OCI-LY7 (cell line): ENCODE results near the gene GLB1L. TPM values are rescaled to one million over a fixed set of nuclear protein-coding genes. Genes with fewer than 3 reads are reported as not detected.

ENCODE experiments used
- BruUV-seq: library from RNA; stranded (reverse); fragments of 400-500 nt; replicated peaks from 2 replicates; lab custom pipeline; 2021; lab: Mats Ljungman, UMichigan
- CTCF ChIA-PET: fragments of 300-600 bp; sonication (Branson Sonifier 250); formaldehyde crosslinking; loops from one replicate; lab custom pipeline; 2022; ENCODE audit warnings: antibody characterized with exemption; ENCODE audit not compliant: unreplicated experiment; lab: Charles Lee
- POLR2A ChIA-PET: fragments of 300-600 bp; sonication (Branson Sonifier 250); formaldehyde crosslinking; loops from one replicate; lab custom pipeline; 2022; ENCODE audit warnings: antibody characterized with exemption; lab: Charles Lee
- DNase-seq: peaks from one replicate; pipeline ENCODE4 v3.0.0-alpha.2; 2015; ENCODE audit warnings: low spot score
- H2AFZ ChIP-seq: fragments of 200-600 bp; sonication (generic), shearing (Covaris generic); 2 replicates; pipeline ENCODE4 v1.6.1; 2014; ENCODE audit warnings: mild to moderate bottlenecking, antibody characterized with exemption, low read length, moderate library complexity
- H3K27ac ChIP-seq: fragments of 200-600 bp; sonication (generic); 2 replicates; pipeline ENCODE4 v1.5.1; 2014; ENCODE audit warnings: mixed run types, low read depth, mild to moderate bottlenecking, moderate library complexity, low read length, inconsistent platforms; ENCODE audit not compliant: poor library complexity, severe bottlenecking
- H3K36me3 ChIP-seq: fragments of 200-600 bp; sonication (generic); 2 replicates; pipeline ENCODE4 v1.6.1; 2014; ENCODE audit warnings: mild to moderate bottlenecking, antibody characterized with exemption, low read length, moderate library complexity, mixed read lengths; ENCODE audit not compliant: insufficient read depth
- H3K4me1 ChIP-seq: fragments of 200-600 bp; sonication (generic); 2 replicates; pipeline ENCODE4 v1.5.1; 2014; ENCODE audit warnings: mild to moderate bottlenecking, low read length; ENCODE audit not compliant: insufficient read depth, poor library complexity, severe bottlenecking
- H3K4me2 ChIP-seq: fragments of 200-600 bp; sonication (generic); 2 replicates; pipeline ENCODE4 v1.6.1; 2014; ENCODE audit warnings: mild to moderate bottlenecking, low read length
- H3K4me3 ChIP-seq: fragments of 200-600 bp; sonication (generic); 2 replicates; pipeline ENCODE4 v1.5.1; 2014; ENCODE audit warnings: mild to moderate bottlenecking, low read depth, low read length; ENCODE audit not compliant: poor library complexity, severe bottlenecking
- H3K79me2 ChIP-seq: fragments of 200-600 bp; sonication (generic); 2 replicates; pipeline ENCODE4 v1.6.1; 2016; ENCODE audit warnings: low read depth, mild to moderate bottlenecking, low read length, moderate library complexity, mixed read lengths; ENCODE audit not compliant: insufficient read depth
- H3K9me2 ChIP-seq: fragments of 200-600 bp; sonication (generic); 2 replicates; pipeline ENCODE4 v1.6.1; 2016; ENCODE audit warnings: mild to moderate bottlenecking, low read length, mixed read lengths; ENCODE audit not compliant: insufficient read depth
- H3K9me3 ChIP-seq: fragments of 200-600 bp; sonication (generic); 2 replicates; pipeline ENCODE4 v1.6.1; 2014; ENCODE audit warnings: mild to moderate bottlenecking, mixed run types, low read length, mixed read lengths
- H4K20me1 ChIP-seq: fragments of 200-600 bp; sonication (generic); 2 replicates; pipeline ENCODE4 v1.6.1; 2014; ENCODE audit warnings: mild to moderate bottlenecking, antibody characterized with exemption, low read length, moderate library complexity, mixed read lengths; ENCODE audit not compliant: insufficient read depth
- EZH2phosphoT487 ChIP-seq: fragments of 200-600 bp; sonication (generic); IDR thresholded peaks from 2 replicates; pipeline ENCODE4 v1.6.1; 2018; ENCODE audit warnings: low read depth, borderline replicate concordance, mild to moderate bottlenecking, mixed run types, antibody characterized with exemption, low read length, moderate library complexity, mixed read lengths
- intact Hi-C: fragments of 100-400 bp; cut with micrococcal nuclease; formaldehyde crosslinking; loops from one replicate; pipeline ENCODE4 v1.10.0; 2022; ENCODE audit not compliant: unreplicated experiment
- total RNA-seq, 2 experiments: library from RNA; depleted of rRNA in 1 of 2; stranded (reverse); fragments of >200 nt in 1 of 2; shearing (Covaris generic) in 1 of 2; gene quantifications; 2 replicates each; pipeline ENCODE4 v1.2.3, GENCODE V29; 2014 to 2022
- TF ChIP-seq, protein P1 (sequence below): fragments of 200-600 bp; sonication (generic); conservative IDR thresholded peaks from 2 replicates; pipeline ENCODE4 v1.5.1; 2014; ENCODE audit warnings: mild to moderate bottlenecking, antibody characterized with exemption, low read length, moderate library complexity, mixed read lengths

GLB1L gene
- total RNA-seq, 2 experiments from 2014 or later = 6.9 to 8.6 TPM

DNA sequence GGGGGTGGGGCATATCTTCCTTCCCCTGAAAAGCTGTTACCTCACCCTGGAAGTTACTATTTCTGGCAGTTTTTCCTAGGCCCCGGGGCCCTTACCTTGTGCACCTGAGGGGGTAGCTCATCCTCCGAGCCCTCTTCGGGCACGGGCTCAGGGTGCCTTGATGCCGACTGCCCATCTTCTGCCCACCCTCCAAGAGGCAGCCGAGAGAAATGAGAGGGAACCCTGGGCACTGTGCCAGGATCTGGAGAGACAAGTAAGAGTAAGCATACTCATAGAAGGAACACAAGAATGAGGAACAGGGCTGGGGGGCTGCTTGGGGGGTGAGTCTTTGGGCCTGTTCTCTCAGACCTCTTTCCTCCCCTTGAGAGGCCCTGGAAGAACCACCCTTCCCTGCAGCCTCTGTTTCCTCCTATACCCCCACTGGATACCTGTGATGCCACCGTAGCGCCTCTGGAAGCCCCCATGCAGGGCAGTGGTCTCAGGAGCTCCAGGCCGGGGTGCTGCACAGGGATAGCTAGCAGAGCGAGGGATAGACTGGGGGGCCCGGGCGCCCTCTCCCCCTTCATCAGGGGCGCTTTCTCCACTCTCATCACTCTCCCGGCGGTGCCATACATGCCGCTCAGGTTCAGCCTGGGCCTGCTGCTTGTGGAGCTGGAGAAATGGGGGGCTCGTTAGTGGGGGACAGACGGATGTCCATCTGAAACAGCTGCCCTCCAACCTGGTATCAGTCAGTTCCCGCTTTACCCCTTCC is 24.4 kb downstream of the GLB1L start:
- no peak for TF ChIP-seq EZH2phosphoT487
- TF ChIP-seq, protein P1, sequence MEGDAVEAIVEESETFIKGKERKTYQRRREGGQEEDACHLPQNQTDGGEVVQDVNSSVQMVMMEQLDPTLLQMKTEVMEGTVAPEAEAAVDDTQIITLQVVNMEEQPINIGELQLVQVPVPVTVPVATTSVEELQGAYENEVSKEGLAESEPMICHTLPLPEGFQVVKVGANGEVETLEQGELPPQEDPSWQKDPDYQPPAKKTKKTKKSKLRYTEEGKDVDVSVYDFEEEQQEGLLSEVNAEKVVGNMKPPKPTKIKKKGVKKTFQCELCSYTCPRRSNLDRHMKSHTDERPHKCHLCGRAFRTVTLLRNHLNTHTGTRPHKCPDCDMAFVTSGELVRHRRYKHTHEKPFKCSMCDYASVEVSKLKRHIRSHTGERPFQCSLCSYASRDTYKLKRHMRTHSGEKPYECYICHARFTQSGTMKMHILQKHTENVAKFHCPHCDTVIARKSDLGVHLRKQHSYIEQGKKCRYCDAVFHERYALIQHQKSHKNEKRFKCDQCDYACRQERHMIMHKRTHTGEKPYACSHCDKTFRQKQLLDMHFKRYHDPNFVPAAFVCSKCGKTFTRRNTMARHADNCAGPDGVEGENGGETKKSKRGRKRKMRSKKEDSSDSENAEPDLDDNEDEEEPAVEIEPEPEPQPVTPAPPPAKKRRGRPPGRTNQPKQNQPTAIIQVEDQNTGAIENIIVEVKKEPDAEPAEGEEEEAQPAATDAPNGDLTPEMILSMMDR = no peak
- Histone ChIP-seq H2AFZ (no peak overlapping the region), H3K4me2 (no peak overlapping the region), H3K4me3 (no peak overlapping the region), H3K9me3 (no peaks in the 10 kb centered on the region), H3K4me1 (peaks cover 10% of the 10 kb centered on the region), H3K79me2 (no peaks in the 10 kb centered on the region), H3K27ac (no peak overlapping the region), H4K20me1 (no peaks in the 10 kb centered on the region), H3K9me2 (no peaks in the 10 kb centered on the region), H3K36me3 (peaks cover 54% of the 10 kb centered on the region)
- DNase-seq = no peak
- BruUV-seq = no TSS peak
- intact Hi-C loops = no loop called here
- POLR2A ChIA-PET = interaction anchor here (0.6 kb wide), 2 partner anchors 15 to 1678 kb away, joined by 3 read pairs; no protein-coding TSS in a partner anchor
- CTCF ChIA-PET = no interaction called here

DNA sequence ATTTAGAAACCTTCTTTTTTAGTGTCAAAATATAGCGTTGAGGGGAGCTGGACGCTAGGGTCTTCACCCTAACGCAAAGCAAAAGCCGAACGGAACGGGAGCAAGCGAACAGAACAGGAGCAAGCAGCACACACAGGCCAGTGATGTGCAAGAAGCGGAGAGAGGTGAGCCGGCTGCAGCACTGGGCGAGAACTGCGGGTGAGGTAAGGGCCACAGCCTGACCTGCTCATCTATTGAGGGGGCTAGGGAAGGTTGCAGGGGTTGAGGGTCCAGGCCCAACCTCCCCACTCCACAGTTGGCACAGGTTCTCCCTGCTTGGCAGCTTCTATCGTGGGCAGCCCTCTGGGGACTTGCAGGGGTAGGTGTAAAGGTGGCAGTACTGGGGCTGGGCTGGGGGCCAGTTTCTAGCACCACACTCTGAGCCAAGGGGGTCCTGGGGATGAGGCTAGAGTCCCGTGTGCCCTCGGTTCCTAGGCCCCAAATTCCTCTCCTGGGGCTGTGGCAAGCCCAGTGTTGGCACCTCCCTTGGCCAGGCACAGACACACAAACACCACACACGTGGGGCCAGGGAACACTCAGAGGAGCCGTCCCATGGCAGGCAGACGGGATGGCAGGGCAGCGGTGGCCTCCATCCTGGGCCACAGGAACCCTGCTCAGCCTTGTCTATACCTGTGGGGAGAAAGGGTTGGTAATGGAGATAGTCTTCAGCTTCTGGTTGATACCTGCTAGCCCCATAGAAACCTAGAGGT is 25.3 kb downstream of the GLB1L start:
- ChIA-PET CTCF (no interaction called here), POLR2A (no interaction called here)
- Histone ChIP-seq H3K4me1 (peaks cover 10% of the 10 kb centered on the region), H3K36me3 (peaks cover 48% of the 10 kb centered on the region), H3K4me3 (no peak overlapping the region), H3K4me2 (no peak overlapping the region), H2AFZ (no peak overlapping the region), H3K79me2 (no peaks in the 10 kb centered on the region), H3K27ac (no peak overlapping the region), H4K20me1 (no peaks in the 10 kb centered on the region), H3K9me3 (no peaks in the 10 kb centered on the region), H3K9me2 (no peaks in the 10 kb centered on the region)
- intact Hi-C loops = no loop called here
- no TSS peak for BruUV-seq
- TF ChIP-seq, protein P1 = no peak
- TF ChIP-seq EZH2phosphoT487 = no peak
- no peak for DNase-seq
